B cell (primary cell): ENCODE data around the gene SEMA3E. TPM values are rescaled to one million over a fixed set of nuclear protein-coding genes. Genes with fewer than 3 reads are reported as not detected.

Experiments
- ATAC-seq: fragments of 200-7000 bp; cut with Tn5 transposase; one replicate; pipeline ENCODE4 v1.10.0; 2021; ENCODE audit warnings: low read depth, mild to moderate bottlenecking, moderate number of reproducible peaks, moderate library complexity
- CTCF ChIA-PET: fragments of 350-600 bp; sonication (Branson Sonifier 250); formaldehyde crosslinking; loops from one replicate; lab custom pipeline; 2021; ENCODE audit warnings: antibody characterized with exemption, inconsistent platforms; lab: Charles Lee
- POLR2A ChIA-PET: fragments of 350-600 bp; sonication (Branson Sonifier 250); formaldehyde crosslinking; loops from one replicate; lab custom pipeline; 2021; ENCODE audit warnings: antibody characterized with exemption; lab: Charles Lee
- DNase-seq: peaks from one replicate; pipeline ENCODE4 v3.0.0; 2013
- H2AFZ ChIP-seq: 2 replicates; pipeline ENCODE4 v1.6.1; 2012; ENCODE audit warnings: mild to moderate bottlenecking, low read depth, low read length; ENCODE audit not compliant: insufficient read depth, poor library complexity, severe bottlenecking
- H3K27ac ChIP-seq, 2 donors: 1 replicate in 1 of 2; 2 replicates in 1 of 2; pipeline ENCODE4 v1.5.1; 2012 to 2013; ENCODE audit warnings: low read length in 2 of 2, mild to moderate bottlenecking in 2 of 2, moderate library complexity in 1 of 2
- H3K27me3 ChIP-seq, 4 experiments: fragments of 200-600 bp in 1 of 4; sonication (generic) in 1 of 4; replicated peaks in 1 of 4; 1 replicate in 2 of 4; 2 replicates in 2 of 4; pipeline versions ENCODE4 v1.6.1 to v1.7.0; 2013 to 2016; ENCODE audit warnings: low read length in 3 of 4, mild to moderate bottlenecking in 2 of 4, mixed read lengths in 1 of 4, moderate library complexity in 1 of 4; ENCODE audit not compliant: insufficient read depth in 4 of 4, control insufficient read depth in 3 of 4; ENCODE audit errors: control extremely low read depth in 1 of 4
- H3K36me3 ChIP-seq, 2 experiments: replicated peaks in 1 of 2; 1 replicate in 1 of 2; 2 replicates in 1 of 2; pipeline versions ENCODE4 v1.6.1 to v1.7.1; 2013; ENCODE audit warnings: low read length in 1 of 2; ENCODE audit not compliant: insufficient read depth in 2 of 2, control insufficient read depth in 1 of 2; ENCODE audit errors: control extremely low read depth in 1 of 2, extremely low read depth in 1 of 2
- H3K4me1 ChIP-seq, 2 donors: fragments of 200-600 bp in 1 of 2; sonication (generic) in 1 of 2; 1 replicate in 1 of 2; 2 replicates in 1 of 2; pipeline versions ENCODE4 v1.5.1 to v1.6.1; 2013 to 2017; ENCODE audit warnings: low read length in 2 of 2; ENCODE audit not compliant: control insufficient read depth in 2 of 2, insufficient read depth in 2 of 2
- H3K4me2 ChIP-seq: replicated peaks from 2 replicates; pipeline ENCODE3; 2012; ENCODE audit warnings: mild to moderate bottlenecking, low read depth, low read length; ENCODE audit not compliant: poor library complexity, severe bottlenecking
- H3K4me3 ChIP-seq, 5 experiments: fragments of 200-600 bp in 1 of 5; sonication (generic) in 1 of 5; 1 replicate in 3 of 5; 2 replicates in 2 of 5; pipeline versions ENCODE4 v1.5.1 to v1.7.0; 2011 to 2016; ENCODE audit warnings: low read length in 4 of 5, mild to moderate bottlenecking in 4 of 5, low read depth in 2 of 5, control low read depth in 1 of 5, moderate library complexity in 1 of 5; ENCODE audit not compliant: insufficient read depth in 1 of 5; ENCODE audit errors: control extremely low read depth in 1 of 5, extremely low read depth in 1 of 5
- H3K79me2 ChIP-seq: fragments of 200-600 bp; sonication (generic); one replicate; pipeline ENCODE4 v1.6.0; 2016; ENCODE audit warnings: low read length; ENCODE audit not compliant: control insufficient read depth, insufficient read depth
- H3K9ac ChIP-seq: fragments of 200-600 bp; sonication (generic); 2 replicates; pipeline ENCODE4 v1.6.1; 2017; ENCODE audit warnings: mild to moderate bottlenecking, low read length, moderate library complexity
- H3K9me3 ChIP-seq, 3 donors: one replicate each; pipeline versions ENCODE4 v1.6.1 to v1.7.1; 2013; ENCODE audit warnings: low read length in 2 of 3; ENCODE audit not compliant: control insufficient read depth in 2 of 3, insufficient read depth in 1 of 3; ENCODE audit errors: control extremely low read depth in 1 of 3
- H4K20me1 ChIP-seq: 2 replicates; pipeline ENCODE4 v1.6.0; 2012; ENCODE audit warnings: mild to moderate bottlenecking, low read length; ENCODE audit not compliant: insufficient read depth, control insufficient read depth, poor library complexity, severe bottlenecking
- H3K27ac Mint-ChIP-seq: one replicate; pipeline ENCODE4 v1.8.0; 2021; ENCODE audit warnings: mixed read lengths
- H3K27me3 Mint-ChIP-seq: one replicate; pipeline ENCODE4 v1.8.0; 2021; ENCODE audit warnings: mixed read lengths
- H3K4me1 Mint-ChIP-seq: one replicate; pipeline ENCODE4 v1.8.0; 2021; ENCODE audit warnings: mixed read lengths
- H3K4me3 Mint-ChIP-seq: one replicate; pipeline ENCODE4 v1.8.0; 2021; ENCODE audit warnings: mixed read lengths
- H3K9me3 Mint-ChIP-seq: one replicate; pipeline ENCODE4 v1.8.0; 2022; ENCODE audit warnings: mixed read lengths; ENCODE audit not compliant: insufficient read depth
- EZH2 ChIP-seq: IDR thresholded peaks from 2 replicates; pipeline ENCODE4 v1.6.1; 2012; ENCODE audit warnings: borderline replicate concordance, low read depth, mild to moderate bottlenecking, moderate library complexity, low read length; ENCODE audit not compliant: insufficient read depth, poor library complexity, severe bottlenecking
- WGBS: methylation state at CpG from one replicate; pipeline ENCODE4 v1.1.5; 2013; ENCODE audit warnings: missing lambda C conversion rate; ENCODE audit not compliant: insufficient coverage; 5-methylcytosine and 5-hydroxymethylcytosine counted together
- intact Hi-C: fragments of 100-400 bp; cut with micrococcal nuclease; formaldehyde crosslinking; loops from one replicate; pipeline ENCODE4 v1.10.0; 2022
- polyA plus RNA-seq: library from polyadenylated mRNA; depleted of rRNA; stranded (reverse); fragments of >200 nt; gene quantifications from 2 replicates; pipeline ENCODE4 v1.2.3, GENCODE V29; 2012
- total RNA-seq, 2 donors: library from RNA; stranded (reverse); fragments of 120-200 nt in 1 of 2; gene quantifications; 1 replicate in 1 of 2; 2 replicates in 1 of 2; pipeline versions ENCODE4 v1.2.3 to v1.2.4, GENCODE V29; 2013 to 2022
- TF ChIP-seq, protein P1 (sequence below): fragments of 200-600 bp; IDR thresholded peaks from one replicate; pipeline ENCODE4 v1.8.0; 2022; ENCODE audit warnings: antibody characterized with exemption, mild to moderate bottlenecking

SEMA3E gene
- total and polyA plus RNA-seq, 2 donors (not counting 1 experiment from before 2014, with no cell fraction given), result not detected

GRCh38 chr7:83410989-83411591, 237.8 kb downstream of the SEMA3E start:
- Histone ChIP-seq H3K4me1 (no peaks in the 10 kb centered on the region), H3K9ac (no peak overlapping the region), H3K79me2 (no peaks in the 10 kb centered on the region), H3K27ac (no peak overlapping the region), H3K4me3 (no peak overlapping the region), H3K9me3 (no peaks in the 10 kb centered on the region), H4K20me1 (no peaks in the 10 kb centered on the region), H2AFZ (no peak overlapping the region), H3K36me3 (no peaks in the 10 kb centered on the region), H3K4me2 (no peak overlapping the region), H3K27me3 (no peaks in the 10 kb centered on the region)
- no peaks in the 10 kb centered on the region for H3K27me3 Mint-ChIP-seq
- WGBS, result no CpG with 5 or more reads among the region's 3 CpGs
- ChIA-PET CTCF (no interaction called here), POLR2A (no interaction called here)
- DNase-seq, result no peak
- no peak for TF ChIP-seq EZH2
- TF ChIP-seq, protein P1, sequence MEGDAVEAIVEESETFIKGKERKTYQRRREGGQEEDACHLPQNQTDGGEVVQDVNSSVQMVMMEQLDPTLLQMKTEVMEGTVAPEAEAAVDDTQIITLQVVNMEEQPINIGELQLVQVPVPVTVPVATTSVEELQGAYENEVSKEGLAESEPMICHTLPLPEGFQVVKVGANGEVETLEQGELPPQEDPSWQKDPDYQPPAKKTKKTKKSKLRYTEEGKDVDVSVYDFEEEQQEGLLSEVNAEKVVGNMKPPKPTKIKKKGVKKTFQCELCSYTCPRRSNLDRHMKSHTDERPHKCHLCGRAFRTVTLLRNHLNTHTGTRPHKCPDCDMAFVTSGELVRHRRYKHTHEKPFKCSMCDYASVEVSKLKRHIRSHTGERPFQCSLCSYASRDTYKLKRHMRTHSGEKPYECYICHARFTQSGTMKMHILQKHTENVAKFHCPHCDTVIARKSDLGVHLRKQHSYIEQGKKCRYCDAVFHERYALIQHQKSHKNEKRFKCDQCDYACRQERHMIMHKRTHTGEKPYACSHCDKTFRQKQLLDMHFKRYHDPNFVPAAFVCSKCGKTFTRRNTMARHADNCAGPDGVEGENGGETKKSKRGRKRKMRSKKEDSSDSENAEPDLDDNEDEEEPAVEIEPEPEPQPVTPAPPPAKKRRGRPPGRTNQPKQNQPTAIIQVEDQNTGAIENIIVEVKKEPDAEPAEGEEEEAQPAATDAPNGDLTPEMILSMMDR, result no peak
- no peak for ATAC-seq
- H3K9me3 Mint-ChIP-seq, result no peaks in the 10 kb centered on the region
- intact Hi-C loops, result no loop called here
- no peak overlapping the region for H3K27ac Mint-ChIP-seq
- no peaks in the 10 kb centered on the region for H3K4me1 Mint-ChIP-seq
- no peak overlapping the region for H3K4me3 Mint-ChIP-seq

GRCh38 chr7:83394776-83395175, 254.2 kb downstream of the SEMA3E start:
- intact Hi-C loops, result no loop called here
- no peaks in the 10 kb centered on the region for H3K4me1 Mint-ChIP-seq
- no peak overlapping the region for H3K27ac ChIP-seq
- H3K9ac ChIP-seq, result no peak overlapping the region
- no peaks in the 10 kb centered on the region for H3K36me3 ChIP-seq
- no peak overlapping the region for H3K4me3 Mint-ChIP-seq
- ChIA-PET CTCF (no interaction called here), POLR2A (no interaction called here)
- no peak overlapping the region for H3K27ac Mint-ChIP-seq
- no peak overlapping the region for H3K4me3 ChIP-seq
- H3K27me3 ChIP-seq, result no peaks in the 10 kb centered on the region
- H3K9me3 ChIP-seq, result no peaks in the 10 kb centered on the region
- TF ChIP-seq EZH2, result no peak
- TF ChIP-seq, protein P1, result no peak
- H3K4me1 ChIP-seq, result no peaks in the 10 kb centered on the region
- H3K79me2 ChIP-seq, result no peaks in the 10 kb centered on the region
- no peaks in the 10 kb centered on the region for H3K9me3 Mint-ChIP-seq
- no peaks in the 10 kb centered on the region for H4K20me1 ChIP-seq
- DNase-seq (no peak), ATAC-seq (no peak)
- H3K4me2 ChIP-seq, result no peak overlapping the region
- H2AFZ ChIP-seq, result no peak overlapping the region
- H3K27me3 Mint-ChIP-seq, result no peaks in the 10 kb centered on the region
